Panc1 (cell line): Measurements from ENCODE around the gene CACNB1. TPM values are rescaled to one million over a fixed set of nuclear protein-coding genes. Genes with fewer than 3 reads are reported as not detected.

Experiments
- ATAC-seq: fragments of 200-7000 bp; cut with Tn5 transposase; 2 replicates; pipeline ENCODE4 v1.9.1; 2020; ENCODE audit warnings: mild to moderate bottlenecking, moderate library complexity
- BruUV-seq: library from RNA; stranded (reverse); fragments of 400-500 nt; replicated peaks from 2 replicates; lab custom pipeline; 2021; lab: Mats Ljungman, UMichigan
- CTCF ChIA-PET: fragments of 300-600 bp; sonication (Branson Sonifier 250); formaldehyde crosslinking; loops from one replicate; lab custom pipeline; 2022; ENCODE audit warnings: antibody characterized with exemption; lab: Charles Lee
- POLR2A ChIA-PET: fragments of 300-600 bp; sonication (Branson Sonifier 250); formaldehyde crosslinking; loops from one replicate; lab custom pipeline; 2022; ENCODE audit warnings: antibody characterized with exemption; lab: Charles Lee
- DNase-seq: peaks from one replicate; pipeline ENCODE4 v3.0.0-alpha.2; 2010; ENCODE audit warnings: low read depth, low spot score
- H3K27ac ChIP-seq: 2 replicates; pipeline ENCODE4 v1.5.1; 2011; ENCODE audit warnings: mild to moderate bottlenecking, low read length, inconsistent platforms
- H3K27me3 ChIP-seq: fragments of 200-500 bp; sonication (Bioruptor generic); 2 replicates; pipeline ENCODE4 v1.6.0; 2014; ENCODE audit warnings: low read length, inconsistent platforms; ENCODE audit not compliant: control insufficient read depth, insufficient read depth
- H3K36me3 ChIP-seq: fragments of 200-500 bp; sonication (Bioruptor generic); 2 replicates; pipeline ENCODE4 v1.5.1; 2014; ENCODE audit warnings: inconsistent platforms, mild to moderate bottlenecking, low read length, moderate library complexity; ENCODE audit not compliant: control insufficient read depth, insufficient read depth
- H3K4me1 ChIP-seq: 2 replicates; pipeline ENCODE4 v1.5.1; 2011; ENCODE audit warnings: inconsistent platforms, mild to moderate bottlenecking, low read length, moderate library complexity; ENCODE audit not compliant: control insufficient read depth, insufficient read depth
- H3K4me3 ChIP-seq, 2 experiments: 2 replicates each; pipeline ENCODE4 v1.5.1; 2011 to 2012; ENCODE audit warnings: low read depth in 2 of 2, low read length in 2 of 2, mild to moderate bottlenecking in 2 of 2, inconsistent platforms in 1 of 2, moderate library complexity in 1 of 2
- H3K9me3 ChIP-seq: fragments of 200-500 bp; sonication (Bioruptor generic); 2 replicates; pipeline ENCODE4 v1.5.1; 2014; ENCODE audit warnings: low read depth, mild to moderate bottlenecking, inconsistent platforms, low read length, moderate library complexity; ENCODE audit not compliant: control insufficient read depth, insufficient read depth
- CTCF ChIP-seq: fragments of 450-650 bp; IDR thresholded peaks from 2 replicates; pipeline ENCODE4 v1.5.1; 2017; ENCODE audit warnings: mild to moderate bottlenecking
- POLR2AphosphoS5 ChIP-seq: IDR thresholded peaks from 2 replicates; pipeline ENCODE4 v1.6.1; 2012; ENCODE audit warnings: mild to moderate bottlenecking, low read depth, low read length, moderate library complexity
- REST ChIP-seq, 2 experiments: IDR thresholded peaks; 2 replicates each; pipeline ENCODE4 v1.6.1; 2011 to 2012; ENCODE audit warnings: low read depth in 2 of 2, control low read depth in 1 of 2, low read length in 1 of 2, mild to moderate bottlenecking in 1 of 2, moderate library complexity in 1 of 2; ENCODE audit not compliant: insufficient read depth in 1 of 2
- SIN3A ChIP-seq: IDR thresholded peaks from 2 replicates; pipeline ENCODE4 v1.6.1; 2012; ENCODE audit warnings: low read depth, mild to moderate bottlenecking, low read length, moderate library complexity, borderline replicate concordance; ENCODE audit not compliant: insufficient read depth
- TCF7L2 ChIP-seq: IDR thresholded peaks from 2 replicates; pipeline ENCODE4 v1.6.1; 2011; ENCODE audit warnings: mild to moderate bottlenecking, low read depth, low read length, inconsistent platforms
- in situ Hi-C: cut with HindIII; loops from 2 replicates; pipeline ENCODE4 v1.10.0; 2016; ENCODE audit warnings: low sequenced_read_pairs, low pct_unique_long_range_greater_than_20kb
- intact Hi-C: fragments of 100-400 bp; cut with micrococcal nuclease; formaldehyde crosslinking; loops from one replicate; pipeline ENCODE4 v1.10.0; 2022; ENCODE audit not compliant: unreplicated experiment
- total RNA-seq: library from RNA; stranded (reverse); gene quantifications from one replicate; pipeline ENCODE4 v1.2.1, GENCODE V29; 2021; ENCODE audit not compliant: unreplicated experiment

Gene CACNB1
- total RNA-seq, 1 experiment from 2014 or later, result 14.9 TPM

- H3K27me3 ChIP-seq, result no peaks in the 10 kb centered on the region
- no peaks in the 10 kb centered on the region for H3K9me3 ChIP-seq
- H3K4me1 ChIP-seq, result peaks cover 13% of the 10 kb centered on the region
- POLR2A ChIA-PET, result no interaction called here
- H3K36me3 ChIP-seq, result no peaks in the 10 kb centered on the region
- H3K27ac ChIP-seq, result no peak overlapping the region
- TF ChIP-seq REST (IDR thresholded peaks at IDR 0.05; ENCODE audit: insufficient read depth in 1 of 2, low read depth in 2 of 2, low read length in 1 of 2), result no peak
- no peak for TF ChIP-seq CTCF
- no peak for TF ChIP-seq SIN3A
- no peak for TF ChIP-seq TCF7L2
- no peak for TF ChIP-seq POLR2AphosphoS5
- in situ Hi-C loops (no loop called here), intact Hi-C loops (no loop called here)
- ATAC-seq (no peak), DNase-seq (no peak)
- CTCF ChIA-PET, result no interaction called here
- BruUV-seq, result no TSS peak
- no peak overlapping the region for H3K4me3 ChIP-seq
These were observed 4.6 kb downstream of the CACNB1 start for GRCh38 chr17:39192901-39193300.

GRCh38 chr17:39191750-39192510, 5.5 kb downstream of the CACNB1 start:
- ATAC-seq (no peak), DNase-seq (no peak)
- no TSS peak for BruUV-seq
- TF ChIP-seq CTCF (no peak), SIN3A (no peak), TCF7L2 (no peak)
- H3K9me3 ChIP-seq, result no peaks in the 10 kb centered on the region
- peaks cover 12% of the 10 kb centered on the region for H3K4me1 ChIP-seq
- CTCF ChIA-PET, result no interaction called here
- intact Hi-C loops (no loop called here), in situ Hi-C loops (no loop called here)
- no peak overlapping the region for H3K27ac ChIP-seq
- POLR2A ChIA-PET, result no interaction called here
- no peaks in the 10 kb centered on the region for H3K36me3 ChIP-seq
- no peak overlapping the region for H3K4me3 ChIP-seq
- H3K27me3 ChIP-seq, result no peaks in the 10 kb centered on the region
